HepG2 (cell line): ENCODE results near the gene PPCDC. TPM values are rescaled to one million over a fixed set of nuclear protein-coding genes. Genes with fewer than 3 reads are reported as not detected.
A peak's percentile ranks its signal among the peaks of the same experiment; 100 is the strongest.

Source experiments
- ARNT2 ChIP-seq: sonication (generic); formaldehyde crosslinking; IDR thresholded peaks from 2 replicates; pipeline ENCODE4 v1.8.0; 2022; ENCODE audit warnings: mild to moderate bottlenecking, low read depth, missing genetic modification reagents, moderate library complexity
- GTF3A ChIP-seq: sonication (generic); formaldehyde crosslinking; conservative IDR thresholded peaks from 2 replicates; pipeline ENCODE4 v1.4.0; 2020; ENCODE audit warnings: mild to moderate bottlenecking, missing genetic modification reagents
- IRF2 ChIP-seq: IDR thresholded peaks from 2 replicates; pipeline ENCODE4 v1.6.1; 2018; ENCODE audit warnings: missing genetic modification reagents, missing compliant biosample characterization
- RXRA ChIP-seq: sonication (generic); formaldehyde crosslinking; IDR thresholded peaks from 2 replicates; pipeline ENCODE4 v1.5.1; 2020; ENCODE audit warnings: missing genetic modification reagents
- SP4 ChIP-seq: sonication (generic); formaldehyde crosslinking; IDR thresholded peaks from 2 replicates; pipeline ENCODE4 v1.8.1; 2023; ENCODE audit warnings: mild to moderate bottlenecking, missing genetic modification reagents
- SRSF9 ChIP-seq: fragments of 200-400 bp; formaldehyde crosslinking; IDR thresholded peaks from 2 replicates; pipeline ENCODE4 v1.6.1; 2018; ENCODE audit warnings: borderline replicate concordance, mild to moderate bottlenecking, low read depth, low read length; ENCODE audit not compliant: insufficient read depth, poor library complexity, severe bottlenecking
- TARDBP ChIP-seq: sonication (generic); formaldehyde crosslinking; IDR thresholded peaks from 2 replicates; pipeline ENCODE4 v1.8.0; 2022; ENCODE audit warnings: mild to moderate bottlenecking, missing genetic modification reagents
- U2AF2 ChIP-seq: fragments of 200-400 bp; formaldehyde crosslinking; IDR thresholded peaks from 2 replicates; pipeline ENCODE4 v1.6.1; 2017; ENCODE audit warnings: low read depth, mild to moderate bottlenecking, low read length
- YEATS2 ChIP-seq: sonication (generic); formaldehyde crosslinking; IDR thresholded peaks from 2 replicates; pipeline ENCODE4 v1.4.0; 2020; ENCODE audit warnings: missing genetic modification reagents, borderline replicate concordance
- YEATS4 ChIP-seq: sonication (generic); formaldehyde crosslinking; IDR thresholded peaks from 2 replicates; pipeline ENCODE4 v1.4.0; 2020; ENCODE audit warnings: missing genetic modification reagents, borderline replicate concordance
- ZFP36L1 ChIP-seq: sonication (generic); formaldehyde crosslinking; IDR thresholded peaks from 2 replicates; pipeline ENCODE4 v1.8.0; 2022; ENCODE audit warnings: mild to moderate bottlenecking, missing genetic modification reagents, moderate library complexity
- polyA plus RNA-seq, 8 experiments: library from polyadenylated mRNA; depleted of rRNA in 3 of 8; stranded (reverse) in 7 of 8; unstranded in 1 of 8; fragments of >200 nt; fragmentation: Illumina TruSeq in 4 of 8; extraction: Trizol in 4 of 8; gene quantifications; 2 replicates each; pipeline versions ENCODE4 v1.2.1 to v1.2.3, GENCODE V29; 2011 to 2016; ENCODE audit warnings: low read depth in 4 of 8, missing spikeins in 1 of 8, mixed read lengths in 1 of 8; ENCODE audit not compliant: insufficient read depth in 1 of 8
- total RNA-seq, 5 experiments: library from RNA; depleted of rRNA; stranded (reverse); fragments of >200 nt; fragmentation: Illumina TruSeq; extraction: Trizol; gene quantifications; 2 replicates each; pipeline ENCODE4 v1.2.3, GENCODE V29; 2016; ENCODE audit warnings: low read depth in 1 of 5
- TF ChIP-seq, protein P1 (sequence below): sonication (generic); formaldehyde crosslinking; IDR thresholded peaks from 2 replicates; pipeline ENCODE4 v1.8.0; 2022; ENCODE audit warnings: missing genetic modification reagents, mild to moderate bottlenecking, moderate library complexity, borderline replicate concordance
- TF ChIP-seq, protein P2 (sequence below): sonication (generic); formaldehyde crosslinking; IDR thresholded peaks from 2 replicates; pipeline ENCODE4 v1.8.0; 2022; ENCODE audit warnings: missing genetic modification reagents, mild to moderate bottlenecking, borderline replicate concordance
- TF ChIP-seq, protein P3 (sequence below): sonication (generic); formaldehyde crosslinking; IDR thresholded peaks from 2 replicates; pipeline ENCODE4 v1.4.0; 2020; ENCODE audit warnings: missing genetic modification reagents, borderline replicate concordance
- TF ChIP-seq, protein P4 (sequence below): sonication (generic); formaldehyde crosslinking; IDR thresholded peaks from 2 replicates; pipeline ENCODE4 v1.9.0; 2021; ENCODE audit warnings: mild to moderate bottlenecking, missing genetic modification reagents
- TF ChIP-seq, protein P5 (sequence below): sonication (generic); formaldehyde crosslinking; IDR thresholded peaks from 2 replicates; pipeline ENCODE4 v1.4.0; 2020; ENCODE audit warnings: mild to moderate bottlenecking, missing genetic modification reagents

The PPCDC gene
- total and polyA plus RNA-seq, 2 of the 13 experiments (the other 11 are each of a cell fraction or from before 2014, with no cell fraction given): 12.3 to 12.8 TPM

DNA sequence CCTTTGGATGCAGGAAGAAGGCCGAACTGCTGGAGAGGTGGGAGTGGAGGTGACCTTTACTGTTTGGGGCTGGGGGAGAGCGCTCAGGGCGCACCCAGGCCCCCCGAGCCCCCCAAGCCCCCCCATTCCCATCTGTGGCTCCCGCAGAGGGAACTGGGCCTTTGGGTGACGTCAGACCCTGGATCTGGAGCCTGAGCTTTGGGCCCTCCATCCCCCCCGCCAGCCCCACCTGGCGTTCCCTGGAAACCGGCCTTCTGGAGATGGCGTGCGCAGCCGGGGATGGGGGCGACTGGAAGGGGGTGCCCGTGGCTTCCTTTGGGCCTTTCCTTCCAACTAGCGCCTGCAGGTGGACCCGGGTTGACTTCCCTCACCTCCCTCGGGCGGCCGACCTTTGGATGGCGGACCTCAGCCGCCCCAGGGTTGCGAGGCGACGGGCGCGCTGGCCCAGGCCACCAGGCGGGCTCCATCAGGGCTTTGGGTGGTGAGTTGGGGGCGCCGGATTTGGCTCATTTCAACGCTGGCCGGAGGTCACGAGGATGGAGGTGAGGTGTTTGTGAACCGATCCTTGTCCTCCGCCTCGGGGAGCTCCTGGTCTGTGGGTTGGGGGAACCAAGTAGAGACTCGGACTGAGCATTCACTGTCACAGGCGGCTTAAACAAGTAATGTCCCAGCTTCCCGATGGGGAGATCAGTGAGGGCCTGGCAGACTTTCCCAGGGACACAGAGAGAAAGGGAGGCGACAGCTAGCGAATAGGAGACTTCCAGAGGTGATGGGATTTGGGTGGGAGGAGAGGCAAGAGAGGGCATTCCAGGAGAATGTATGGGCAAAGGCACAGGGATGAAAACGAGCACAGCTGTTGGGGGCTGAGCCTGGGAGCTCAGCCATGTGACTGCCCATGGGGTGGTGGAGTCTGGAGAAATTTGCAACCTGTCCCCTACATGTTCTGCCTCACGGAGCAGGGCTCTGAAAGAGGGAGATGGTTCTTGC, 27.3 kb upstream of the PPCDC start (continued):
- TF ChIP-seq, protein P1, sequence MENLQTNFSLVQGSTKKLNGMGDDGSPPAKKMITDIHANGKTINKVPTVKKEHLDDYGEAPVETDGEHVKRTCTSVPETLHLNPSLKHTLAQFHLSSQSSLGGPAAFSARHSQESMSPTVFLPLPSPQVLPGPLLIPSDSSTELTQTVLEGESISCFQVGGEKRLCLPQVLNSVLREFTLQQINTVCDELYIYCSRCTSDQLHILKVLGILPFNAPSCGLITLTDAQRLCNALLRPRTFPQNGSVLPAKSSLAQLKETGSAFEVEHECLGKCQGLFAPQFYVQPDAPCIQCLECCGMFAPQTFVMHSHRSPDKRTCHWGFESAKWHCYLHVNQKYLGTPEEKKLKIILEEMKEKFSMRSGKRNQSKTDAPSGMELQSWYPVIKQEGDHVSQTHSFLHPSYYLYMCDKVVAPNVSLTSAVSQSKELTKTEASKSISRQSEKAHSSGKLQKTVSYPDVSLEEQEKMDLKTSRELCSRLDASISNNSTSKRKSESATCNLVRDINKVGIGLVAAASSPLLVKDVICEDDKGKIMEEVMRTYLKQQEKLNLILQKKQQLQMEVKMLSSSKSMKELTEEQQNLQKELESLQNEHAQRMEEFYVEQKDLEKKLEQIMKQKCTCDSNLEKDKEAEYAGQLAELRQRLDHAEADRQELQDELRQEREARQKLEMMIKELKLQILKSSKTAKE (CRISPR knock-in tag): no peak
- TF ChIP-seq GTF3A (CRISPR knock-in tag): peak; percentile 81; the same call in 1 of the 2 replicates
- TF ChIP-seq, protein P2, sequence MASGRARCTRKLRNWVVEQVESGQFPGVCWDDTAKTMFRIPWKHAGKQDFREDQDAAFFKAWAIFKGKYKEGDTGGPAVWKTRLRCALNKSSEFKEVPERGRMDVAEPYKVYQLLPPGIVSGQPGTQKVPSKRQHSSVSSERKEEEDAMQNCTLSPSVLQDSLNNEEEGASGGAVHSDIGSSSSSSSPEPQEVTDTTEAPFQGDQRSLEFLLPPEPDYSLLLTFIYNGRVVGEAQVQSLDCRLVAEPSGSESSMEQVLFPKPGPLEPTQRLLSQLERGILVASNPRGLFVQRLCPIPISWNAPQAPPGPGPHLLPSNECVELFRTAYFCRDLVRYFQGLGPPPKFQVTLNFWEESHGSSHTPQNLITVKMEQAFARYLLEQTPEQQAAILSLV (CRISPR knock-in tag): no peak
- no peak for TF ChIP-seq YEATS2 (CRISPR knock-in tag)
- no peak for TF ChIP-seq TARDBP
- TF ChIP-seq YEATS4 (CRISPR knock-in tag): no peak; the same call in none of the 2 replicates
- no peak; the same call in 1 of the 2 replicates for TF ChIP-seq IRF2 (CRISPR knock-in tag)
- TF ChIP-seq, protein P3, sequence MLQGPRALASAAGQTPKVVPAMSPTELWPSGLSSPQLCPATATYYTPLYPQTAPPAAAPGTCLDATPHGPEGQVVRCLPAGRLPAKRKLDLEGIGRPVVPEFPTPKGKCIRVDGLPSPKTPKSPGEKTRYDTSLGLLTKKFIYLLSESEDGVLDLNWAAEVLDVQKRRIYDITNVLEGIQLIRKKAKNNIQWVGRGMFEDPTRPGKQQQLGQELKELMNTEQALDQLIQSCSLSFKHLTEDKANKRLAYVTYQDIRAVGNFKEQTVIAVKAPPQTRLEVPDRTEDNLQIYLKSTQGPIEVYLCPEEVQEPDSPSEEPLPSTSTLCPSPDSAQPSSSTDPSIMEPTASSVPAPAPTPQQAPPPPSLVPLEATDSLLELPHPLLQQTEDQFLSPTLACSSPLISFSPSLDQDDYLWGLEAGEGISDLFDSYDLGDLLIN (CRISPR knock-in tag): no peak
- TF ChIP-seq SP4: peak; percentile 53
- TF ChIP-seq ZFP36L1 (CRISPR knock-in tag): no peak; the same call in 1 of the 2 replicates
- TF ChIP-seq, protein P4, sequence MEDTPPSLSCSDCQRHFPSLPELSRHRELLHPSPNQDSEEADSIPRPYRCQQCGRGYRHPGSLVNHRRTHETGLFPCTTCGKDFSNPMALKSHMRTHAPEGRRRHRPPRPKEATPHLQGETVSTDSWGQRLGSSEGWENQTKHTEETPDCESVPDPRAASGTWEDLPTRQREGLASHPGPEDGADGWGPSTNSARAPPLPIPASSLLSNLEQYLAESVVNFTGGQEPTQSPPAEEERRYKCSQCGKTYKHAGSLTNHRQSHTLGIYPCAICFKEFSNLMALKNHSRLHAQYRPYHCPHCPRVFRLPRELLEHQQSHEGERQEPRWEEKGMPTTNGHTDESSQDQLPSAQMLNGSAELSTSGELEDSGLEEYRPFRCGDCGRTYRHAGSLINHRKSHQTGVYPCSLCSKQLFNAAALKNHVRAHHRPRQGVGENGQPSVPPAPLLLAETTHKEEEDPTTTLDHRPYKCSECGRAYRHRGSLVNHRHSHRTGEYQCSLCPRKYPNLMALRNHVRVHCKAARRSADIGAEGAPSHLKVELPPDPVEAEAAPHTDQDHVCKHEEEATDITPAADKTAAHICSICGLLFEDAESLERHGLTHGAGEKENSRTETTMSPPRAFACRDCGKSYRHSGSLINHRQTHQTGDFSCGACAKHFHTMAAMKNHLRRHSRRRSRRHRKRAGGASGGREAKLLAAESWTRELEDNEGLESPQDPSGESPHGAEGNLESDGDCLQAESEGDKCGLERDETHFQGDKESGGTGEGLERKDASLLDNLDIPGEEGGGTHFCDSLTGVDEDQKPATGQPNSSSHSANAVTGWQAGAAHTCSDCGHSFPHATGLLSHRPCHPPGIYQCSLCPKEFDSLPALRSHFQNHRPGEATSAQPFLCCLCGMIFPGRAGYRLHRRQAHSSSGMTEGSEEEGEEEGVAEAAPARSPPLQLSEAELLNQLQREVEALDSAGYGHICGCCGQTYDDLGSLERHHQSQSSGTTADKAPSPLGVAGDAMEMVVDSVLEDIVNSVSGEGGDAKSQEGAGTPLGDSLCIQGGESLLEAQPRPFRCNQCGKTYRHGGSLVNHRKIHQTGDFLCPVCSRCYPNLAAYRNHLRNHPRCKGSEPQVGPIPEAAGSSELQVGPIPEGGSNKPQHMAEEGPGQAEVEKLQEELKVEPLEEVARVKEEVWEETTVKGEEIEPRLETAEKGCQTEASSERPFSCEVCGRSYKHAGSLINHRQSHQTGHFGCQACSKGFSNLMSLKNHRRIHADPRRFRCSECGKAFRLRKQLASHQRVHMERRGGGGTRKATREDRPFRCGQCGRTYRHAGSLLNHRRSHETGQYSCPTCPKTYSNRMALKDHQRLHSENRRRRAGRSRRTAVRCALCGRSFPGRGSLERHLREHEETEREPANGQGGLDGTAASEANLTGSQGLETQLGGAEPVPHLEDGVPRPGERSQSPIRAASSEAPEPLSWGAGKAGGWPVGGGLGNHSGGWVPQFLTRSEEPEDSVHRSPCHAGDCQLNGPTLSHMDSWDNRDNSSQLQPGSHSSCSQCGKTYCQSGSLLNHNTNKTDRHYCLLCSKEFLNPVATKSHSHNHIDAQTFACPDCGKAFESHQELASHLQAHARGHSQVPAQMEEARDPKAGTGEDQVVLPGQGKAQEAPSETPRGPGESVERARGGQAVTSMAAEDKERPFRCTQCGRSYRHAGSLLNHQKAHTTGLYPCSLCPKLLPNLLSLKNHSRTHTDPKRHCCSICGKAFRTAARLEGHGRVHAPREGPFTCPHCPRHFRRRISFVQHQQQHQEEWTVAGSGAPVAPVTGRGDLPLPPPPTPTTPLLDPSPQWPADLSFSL (CRISPR knock-in tag): no peak
- TF ChIP-seq ARNT2 (CRISPR knock-in tag): no peak
- TF ChIP-seq, protein P5, sequence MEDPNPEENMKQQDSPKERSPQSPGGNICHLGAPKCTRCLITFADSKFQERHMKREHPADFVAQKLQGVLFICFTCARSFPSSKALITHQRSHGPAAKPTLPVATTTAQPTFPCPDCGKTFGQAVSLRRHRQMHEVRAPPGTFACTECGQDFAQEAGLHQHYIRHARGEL (CRISPR knock-in tag): no peak
- no peak for TF ChIP-seq SRSF9
- no peak for TF ChIP-seq U2AF2
- TF ChIP-seq RXRA: peak; percentile 22
